Endodermal cell (in vitro differentiated cells): ENCODE data around the gene LCN1. TPM values are rescaled to one million over a fixed set of nuclear protein-coding genes. Genes with fewer than 3 reads are reported as not detected.
A peak's percentile ranks its signal among the peaks of the same experiment; 100 is the strongest.
"Not testable (repeated sequence)": the region's sequence is repeated elsewhere in the genome, so short reads cannot be mapped to it uniquely, and the experiment has no call there.

Source experiments
- DNase-seq: peaks from one replicate; pipeline ENCODE4 v3.0.0-alpha.2; 2017
- H3K27ac ChIP-seq: 2 replicates; pipeline ENCODE4 v1.5.1; 2013; ENCODE audit warnings: mild to moderate bottlenecking, low read depth, low read length, moderate library complexity
- H3K27me3 ChIP-seq: 2 replicates; pipeline ENCODE4 v1.6.1; 2013; ENCODE audit warnings: mild to moderate bottlenecking, low read length, moderate library complexity; ENCODE audit not compliant: insufficient read depth, control insufficient read depth, poor library complexity, severe bottlenecking
- H3K36me3 ChIP-seq: 2 replicates; pipeline ENCODE4 v1.7.0; 2013; ENCODE audit warnings: mild to moderate bottlenecking, low read length, moderate library complexity; ENCODE audit not compliant: control insufficient read depth, insufficient read depth
- H3K4me1 ChIP-seq: one replicate; pipeline ENCODE4 v1.7.0; 2013; ENCODE audit warnings: low read length; ENCODE audit not compliant: control insufficient read depth, insufficient read depth
- H3K4me3 ChIP-seq: 2 replicates; pipeline ENCODE4 v1.5.1; 2013; ENCODE audit warnings: mild to moderate bottlenecking, low read length, moderate library complexity
- H3K9ac ChIP-seq: 2 replicates; pipeline ENCODE4 v1.6.1; 2013; ENCODE audit warnings: mild to moderate bottlenecking, low read length, moderate library complexity; ENCODE audit not compliant: poor library complexity, severe bottlenecking; ENCODE audit errors: extremely low read depth
- H3K9me3 ChIP-seq: 2 replicates; pipeline ENCODE4 v1.6.1; 2013; ENCODE audit warnings: mild to moderate bottlenecking, low read length, moderate library complexity; ENCODE audit not compliant: control insufficient read depth
- H3K27ac Mint-ChIP-seq: 2 replicates; pipeline ENCODE4 v1.8.0; 2020; ENCODE audit warnings: mixed read lengths
- H3K27me3 Mint-ChIP-seq: 2 replicates; pipeline ENCODE4 v1.8.0; 2021; ENCODE audit warnings: mild to moderate bottlenecking, mixed read lengths; ENCODE audit not compliant: insufficient read depth
- H3K36me3 Mint-ChIP-seq: 2 replicates; pipeline ENCODE4 v1.8.0; 2020; ENCODE audit warnings: low read depth, mixed read lengths
- H3K4me1 Mint-ChIP-seq: 2 replicates; pipeline ENCODE4 v1.8.0; 2020; ENCODE audit warnings: mixed read lengths
- H3K4me3 Mint-ChIP-seq: 2 replicates; pipeline ENCODE4 v1.8.0; 2020; ENCODE audit warnings: mild to moderate bottlenecking, moderate library complexity, mixed read lengths
- H3K9me3 Mint-ChIP-seq: 2 replicates; pipeline ENCODE4 v1.8.0; 2020; ENCODE audit warnings: mild to moderate bottlenecking, mixed read lengths
- CTCF ChIP-seq: fragments of 200-600 bp; sonication (generic); conservative IDR thresholded peaks from 2 replicates; pipeline ENCODE4 v1.5.0; 2021; ENCODE audit warnings: antibody characterized with exemption, mild to moderate bottlenecking
- WGBS, 2 experiments: methylation state at CpG; one replicate each; pipeline versions ENCODE4 v1.1.5 to v1.1.7; 2013; ENCODE audit warnings: missing lambda C conversion rate in 2 of 2, mixed read lengths in 1 of 2; ENCODE audit not compliant: insufficient coverage in 1 of 2, insufficient read length in 1 of 2; 5-methylcytosine and 5-hydroxymethylcytosine counted together
- total RNA-seq, 2 donors: library from RNA; stranded (reverse); fragmentation: NEBNext Ultra II Directional in 1 of 2; extraction: Animal tissue kit (Norgen Biotek cat#: 25700) in 1 of 2; gene quantifications; 2 replicates in 1 of 2; 3 replicates in 1 of 2; pipeline ENCODE4 v1.2.1, GENCODE V29; 2021

The LCN1 gene
- total RNA-seq, 2 donors from 2014 or later, result not detected

- 94 to 99% methylated on average over 9 to 10 of the region's 10 CpGs for WGBS, 2 experiments
- Histone ChIP-seq H3K36me3 (no peaks in the 10 kb centered on the region), H3K27me3 (no peaks in the 10 kb centered on the region), H3K9ac (no peak overlapping the region), H3K9me3 (no peaks in the 10 kb centered on the region), H3K4me1 (no peaks in the 10 kb centered on the region), H3K27ac (no peak overlapping the region), H3K4me3 (no peak overlapping the region)
- Mint-ChIP-seq H3K36me3 (no peaks in the 10 kb centered on the region), H3K4me3 (no peak overlapping the region), H3K9me3 (no peaks in the 10 kb centered on the region), H3K27me3 (peaks cover under 1% of the 10 kb centered on the region), H3K4me1 (peaks cover 5% of the 10 kb centered on the region), H3K27ac (no peak overlapping the region)
- peak; percentile 30 for DNase-seq
- no peak for TF ChIP-seq CTCF
Measured at GRCh38 chr9:135531096-135531495, 9.9 kb downstream of the LCN1 start.

DNA sequence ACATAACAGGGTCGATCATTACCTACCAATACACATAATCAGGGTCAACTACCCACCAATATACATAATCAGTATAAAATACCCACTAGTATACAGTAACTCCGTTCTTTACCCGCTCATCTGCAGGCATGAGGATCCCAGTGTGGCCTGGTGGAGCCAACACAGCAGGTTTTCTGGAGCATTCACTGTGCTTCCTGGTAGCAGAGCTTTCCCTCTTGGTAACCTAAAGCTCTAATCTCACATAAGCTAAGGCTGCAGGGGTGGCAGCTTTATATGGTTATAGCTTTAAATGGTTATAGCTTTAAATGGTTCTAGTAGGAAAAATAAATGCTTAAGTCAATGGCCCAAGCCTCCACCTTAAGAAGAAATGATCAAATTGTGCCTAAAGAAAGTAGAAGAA lies 11.9 kb downstream of the LCN1 start:
- Mint-ChIP-seq H3K4me1 (peaks cover 5% of the 10 kb centered on the region), H3K36me3 (no peaks in the 10 kb centered on the region), H3K9me3 (no peaks in the 10 kb centered on the region), H3K27me3 (peaks cover 8% of the 10 kb centered on the region), H3K27ac (no peak overlapping the region), H3K4me3 (no peak overlapping the region)
- TF ChIP-seq CTCF, result no peak
- H3K27me3 ChIP-seq, result no peaks in the 10 kb centered on the region
- H3K36me3 ChIP-seq, result no peaks in the 10 kb centered on the region
- H3K27ac ChIP-seq, result no peak overlapping the region
- no peak for DNase-seq
- H3K9ac ChIP-seq, result no peak overlapping the region
- no peaks in the 10 kb centered on the region for H3K9me3 ChIP-seq
- no peaks in the 10 kb centered on the region for H3K4me1 ChIP-seq
- no peak overlapping the region for H3K4me3 ChIP-seq
- 94% methylated on average over 3 of the region's 3 CpGs; no CpG with 5 or more reads in 1 of the 2 experiments for WGBS, 2 experiments

GRCh38 chr9:135533674-135534073 lies 12.4 kb downstream of the LCN1 start:
- no peaks in the 10 kb centered on the region for H3K9me3 Mint-ChIP-seq
- no peaks in the 10 kb centered on the region for H3K36me3 Mint-ChIP-seq
- no peak for DNase-seq
- no peaks in the 10 kb centered on the region for H3K27me3 ChIP-seq
- H3K4me1 ChIP-seq, result no peaks in the 10 kb centered on the region
- H3K27ac ChIP-seq, result no peak overlapping the region
- no peaks in the 10 kb centered on the region for H3K9me3 ChIP-seq
- H3K4me3 Mint-ChIP-seq, result no peak overlapping the region
- peaks cover 10% of the 10 kb centered on the region for H3K27me3 Mint-ChIP-seq
- no peak overlapping the region for H3K9ac ChIP-seq
- WGBS, 2 experiments, result 89 to 91% methylated on average over 9 to 12 of the region's 12 CpGs
- no peak for TF ChIP-seq CTCF
- peaks cover 5% of the 10 kb centered on the region for H3K4me1 Mint-ChIP-seq
- no peak overlapping the region for H3K27ac Mint-ChIP-seq
- no peak overlapping the region for H3K4me3 ChIP-seq
- H3K36me3 ChIP-seq, result no peaks in the 10 kb centered on the region

DNA sequence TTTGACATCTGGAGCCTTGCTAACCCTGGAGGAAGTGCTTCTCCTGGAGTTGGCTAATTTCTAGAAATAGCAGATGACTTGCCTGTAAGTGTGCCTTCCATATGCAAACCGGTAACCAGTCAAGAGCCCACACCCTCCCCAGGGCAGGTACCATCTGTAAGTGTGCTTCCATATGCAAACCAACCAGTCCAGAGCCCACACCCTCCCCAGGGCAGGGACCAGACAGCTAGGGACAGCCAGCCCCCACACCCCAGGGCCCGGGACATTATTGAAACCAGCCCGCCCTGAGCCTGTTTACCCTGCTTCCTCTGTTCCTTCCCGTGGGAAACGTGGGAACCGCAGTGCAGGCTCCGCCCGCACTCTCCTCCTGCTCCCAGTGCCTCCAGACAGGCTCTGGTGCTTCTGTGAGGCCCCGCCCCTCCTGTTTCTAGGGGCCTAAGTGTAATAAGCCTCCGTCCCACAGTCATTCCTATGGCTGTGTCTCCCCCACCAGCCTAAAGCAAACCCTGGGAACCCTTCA lies 13.0 kb downstream of the LCN1 start:
- not testable (repeated sequence) for H3K9ac ChIP-seq, H3K4me3 ChIP-seq, H3K4me1 ChIP-seq, H3K27me3 ChIP-seq, H3K36me3 Mint-ChIP-seq, H3K4me3 Mint-ChIP-seq, H3K27ac ChIP-seq, H3K27ac Mint-ChIP-seq, DNase-seq, H3K9me3 Mint-ChIP-seq, H3K36me3 ChIP-seq, H3K4me1 Mint-ChIP-seq, H3K9me3 ChIP-seq
- peaks cover 10% of the 10 kb centered on the region for H3K27me3 Mint-ChIP-seq
- 71 to 78% methylated on average over 6 to 10 of the region's 10 CpGs for WGBS, 2 experiments

DNA sequence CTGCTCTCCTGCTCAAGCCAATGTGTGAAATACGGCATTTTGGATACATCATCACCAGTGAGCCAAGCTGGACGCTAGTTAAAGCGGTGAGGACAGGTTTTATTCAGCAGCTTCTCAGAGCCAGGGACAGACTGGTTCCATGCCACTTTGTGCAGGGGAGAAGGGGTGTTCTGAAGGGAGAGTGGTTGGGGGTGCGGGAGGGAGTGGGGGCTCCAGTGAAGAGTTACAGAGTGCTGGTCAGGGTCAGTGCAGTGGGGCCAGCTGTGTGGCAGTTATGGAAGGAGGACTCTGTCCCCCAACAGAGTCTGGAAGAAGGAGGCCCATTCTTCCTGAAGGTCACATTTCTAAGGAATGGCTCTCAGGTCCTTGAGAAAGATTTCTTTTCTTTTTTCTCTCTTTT lies 13.6 kb downstream of the LCN1 start:
- not testable (repeated sequence) for H3K4me1 Mint-ChIP-seq, H3K4me3 Mint-ChIP-seq, H3K4me1 ChIP-seq, H3K27ac Mint-ChIP-seq, H3K9me3 ChIP-seq, H3K27me3 ChIP-seq, H3K27ac ChIP-seq, H3K36me3 Mint-ChIP-seq, DNase-seq, H3K9me3 Mint-ChIP-seq, H3K36me3 ChIP-seq, H3K9ac ChIP-seq, H3K4me3 ChIP-seq
- WGBS, 2 experiments, result 89 to 96% methylated on average over 4 of the region's 4 CpGs
- peaks cover 11% of the 10 kb centered on the region for H3K27me3 Mint-ChIP-seq
